Stromal cell of bone marrow (primary cell): Measurements from ENCODE around the gene TTC34.
"Not testable (repeated sequence)": the region's sequence is repeated elsewhere in the genome, so short reads cannot be mapped to it uniquely, and the experiment has no call there.

Experiments used
- DNase-seq: peaks from one replicate; pipeline ENCODE4 v3.0.0-alpha.2; 2012; ENCODE audit warnings: low read depth

TTC34 gene

DNA sequence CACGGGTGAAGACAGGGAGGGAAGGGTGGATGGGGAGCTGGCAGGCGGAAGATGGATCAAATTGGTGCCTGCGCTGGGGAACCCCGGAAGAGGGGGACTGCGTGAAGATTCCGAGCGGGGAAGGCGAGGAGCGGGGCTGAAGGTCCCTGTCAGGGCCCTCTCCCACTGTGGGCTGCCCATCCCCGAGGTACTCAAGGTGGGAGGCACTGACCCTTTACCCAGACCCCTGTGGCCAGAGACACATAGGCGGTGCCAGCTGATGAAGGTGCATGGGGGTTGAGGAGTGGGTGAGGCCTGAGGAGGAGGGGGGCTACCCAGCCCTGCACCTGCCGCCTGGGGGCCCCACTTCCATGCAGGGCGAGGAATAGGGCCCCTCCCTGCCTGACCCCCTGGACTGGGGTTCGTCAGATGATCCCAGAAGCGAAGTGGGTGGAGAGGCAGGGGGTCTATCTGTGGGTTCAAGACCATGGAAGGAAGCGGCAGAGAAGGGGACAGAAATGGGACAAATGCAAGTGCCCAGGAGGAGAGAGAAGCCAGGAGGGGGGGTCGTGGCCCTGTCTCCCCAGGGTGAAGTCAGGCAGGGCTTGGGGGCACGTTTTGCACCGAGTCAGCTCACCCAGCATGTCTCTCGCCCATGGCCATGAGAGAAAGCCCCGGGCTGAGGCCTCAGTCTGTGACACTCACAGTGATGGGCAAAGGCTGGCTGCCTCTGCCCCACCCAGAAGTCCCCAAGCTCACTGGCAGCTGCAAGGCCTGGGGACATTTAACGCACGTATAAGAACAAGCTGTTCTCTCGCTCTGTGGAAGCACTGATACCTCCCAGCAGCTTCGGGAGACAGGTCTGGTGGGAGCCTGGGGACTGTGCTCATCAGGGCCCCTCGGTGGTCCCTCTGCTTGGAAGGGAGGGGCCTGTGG is 161.6 kb downstream of the TTC34 start:
- DNase-seq = no peak

DNA sequence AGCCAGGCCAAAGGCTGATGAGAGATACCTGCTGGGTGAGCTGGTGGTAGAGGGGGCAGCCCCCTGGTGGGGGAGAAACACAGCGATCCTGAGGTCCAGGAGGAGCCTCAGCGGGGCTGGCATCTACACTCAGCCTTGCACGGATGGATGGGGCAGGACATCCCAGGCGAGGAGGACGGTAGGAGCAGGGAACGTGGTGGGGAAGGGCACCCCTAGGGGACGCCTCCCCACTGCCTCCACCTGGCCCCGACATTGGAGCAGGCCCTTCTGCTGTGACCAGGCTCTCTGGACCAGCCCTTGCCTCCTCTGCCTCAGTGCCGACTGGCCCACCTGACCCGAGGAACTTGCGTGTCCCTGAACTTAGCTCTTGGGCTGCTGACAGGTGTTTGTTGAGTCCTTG is 162.3 kb downstream of the TTC34 start:
- no peak for DNase-seq

DNA sequence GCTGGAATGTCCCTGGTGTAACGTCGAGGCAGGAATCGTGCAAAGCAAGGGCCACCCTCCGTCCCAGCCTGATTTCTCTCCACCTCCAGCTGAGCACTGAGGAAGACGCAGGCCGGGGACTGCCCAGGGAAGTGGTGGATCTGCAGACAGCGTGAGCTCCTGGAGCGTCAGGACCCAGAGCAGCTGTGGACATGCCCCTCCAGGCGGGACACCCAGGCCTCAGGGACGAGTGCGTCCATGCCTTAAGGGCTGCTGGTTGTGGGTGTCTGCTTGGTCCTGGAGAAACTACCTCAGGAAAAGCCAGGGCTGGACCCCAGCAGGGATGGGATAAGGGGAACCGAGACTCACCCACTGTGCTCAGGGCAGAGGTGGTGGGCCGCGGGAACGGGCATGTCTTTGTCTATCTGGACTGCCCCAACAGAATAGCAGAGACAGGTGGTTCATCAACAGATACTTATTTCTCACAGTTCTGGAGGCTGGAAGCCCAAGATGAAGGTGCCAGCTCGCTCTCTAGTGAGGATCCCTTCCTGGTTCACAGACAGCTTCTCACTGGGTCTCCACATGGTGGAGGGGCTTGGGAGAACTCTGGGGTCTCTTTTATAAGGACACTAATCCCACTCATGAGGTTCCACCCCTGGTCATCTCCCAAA is 162.9 kb downstream of the TTC34 start:
- no peak for DNase-seq

DNA sequence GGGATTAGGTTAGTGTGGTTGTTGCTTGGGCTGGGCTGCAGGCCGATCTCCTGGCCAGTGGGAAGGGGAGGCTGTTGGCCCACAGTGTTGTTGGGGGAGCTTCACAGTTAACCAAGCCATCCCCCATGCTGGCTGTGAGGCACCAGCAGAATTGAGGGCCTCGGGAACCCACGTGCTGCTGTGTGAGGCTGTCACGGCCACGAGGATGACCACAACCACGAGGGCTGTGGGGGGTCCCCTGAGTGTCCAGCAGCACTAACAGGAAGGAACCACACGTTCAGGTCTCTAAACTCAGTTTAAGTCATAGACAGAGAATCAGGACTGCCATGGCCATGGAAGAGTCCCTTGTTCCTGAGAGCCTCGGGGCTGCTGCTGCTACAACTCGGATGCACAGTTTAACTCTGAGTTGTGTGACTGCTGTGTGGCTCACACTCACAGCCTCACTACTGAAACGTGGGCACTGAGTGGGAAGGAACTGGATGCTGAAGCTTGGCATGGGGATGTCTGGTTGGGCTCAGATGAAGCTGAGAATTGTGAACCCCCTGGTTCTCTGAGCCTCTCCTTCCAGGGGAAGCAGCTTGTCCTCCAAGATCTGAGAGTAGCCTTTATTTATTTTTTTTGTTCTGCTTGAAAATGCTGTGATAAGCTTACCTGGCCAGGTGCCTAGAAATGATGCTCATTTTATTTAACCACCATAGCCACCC is 163.9 kb downstream of the TTC34 start:
- no peak for DNase-seq

DNA sequence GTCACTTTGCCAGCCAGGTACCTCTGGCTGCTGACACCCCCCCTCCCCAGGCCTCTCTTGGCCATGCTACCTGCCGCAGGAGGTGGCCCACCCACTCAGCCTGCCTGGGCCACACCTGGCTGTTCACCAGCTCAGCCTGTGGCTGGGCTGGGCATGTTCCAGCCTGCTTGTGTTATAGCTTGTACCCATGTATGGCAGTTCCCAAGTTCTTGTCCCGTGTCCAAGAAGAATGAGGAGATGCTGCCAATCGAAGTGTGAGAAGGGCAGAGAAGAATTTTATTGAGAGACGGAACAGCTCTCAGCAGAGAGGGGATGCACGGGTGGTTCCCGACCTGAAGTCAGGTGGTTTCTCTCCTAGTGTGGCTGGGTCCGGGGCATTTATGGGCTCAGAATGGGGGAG is 164.8 kb downstream of the TTC34 start:
- no peak for DNase-seq

DNA sequence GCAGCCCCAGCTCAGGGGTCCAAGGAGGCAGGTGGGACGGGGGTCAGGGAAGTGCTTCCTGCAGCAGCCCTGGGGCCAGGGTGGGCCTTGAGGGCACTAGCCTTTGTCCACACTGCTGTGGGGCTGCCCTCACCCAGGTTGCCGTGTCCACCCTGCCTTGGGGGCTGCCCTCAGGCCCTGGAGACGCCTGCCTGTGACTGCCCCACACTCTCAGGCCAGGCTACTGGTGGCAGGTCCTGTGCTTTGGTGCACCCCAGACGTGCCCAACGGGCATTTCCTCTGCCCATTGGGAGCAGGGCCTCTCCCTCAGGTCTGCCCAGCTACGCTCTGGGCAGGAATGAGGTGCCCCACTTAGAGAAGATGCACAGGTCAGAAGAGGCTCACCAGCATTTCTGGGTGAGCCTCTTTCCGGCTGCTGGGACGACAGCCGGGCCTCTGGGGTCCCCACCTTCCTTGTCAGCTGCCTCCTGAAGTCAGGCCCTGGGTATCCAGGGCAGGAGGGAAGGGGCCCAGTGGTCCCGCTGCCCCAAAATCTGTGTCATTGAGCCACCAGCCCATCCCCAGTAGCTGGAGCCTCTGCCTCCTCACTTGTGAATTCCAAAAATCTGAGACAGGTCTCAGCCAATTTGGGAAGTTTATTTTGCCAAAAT is 166.0 kb downstream of the TTC34 start:
- no peak for DNase-seq

DNA sequence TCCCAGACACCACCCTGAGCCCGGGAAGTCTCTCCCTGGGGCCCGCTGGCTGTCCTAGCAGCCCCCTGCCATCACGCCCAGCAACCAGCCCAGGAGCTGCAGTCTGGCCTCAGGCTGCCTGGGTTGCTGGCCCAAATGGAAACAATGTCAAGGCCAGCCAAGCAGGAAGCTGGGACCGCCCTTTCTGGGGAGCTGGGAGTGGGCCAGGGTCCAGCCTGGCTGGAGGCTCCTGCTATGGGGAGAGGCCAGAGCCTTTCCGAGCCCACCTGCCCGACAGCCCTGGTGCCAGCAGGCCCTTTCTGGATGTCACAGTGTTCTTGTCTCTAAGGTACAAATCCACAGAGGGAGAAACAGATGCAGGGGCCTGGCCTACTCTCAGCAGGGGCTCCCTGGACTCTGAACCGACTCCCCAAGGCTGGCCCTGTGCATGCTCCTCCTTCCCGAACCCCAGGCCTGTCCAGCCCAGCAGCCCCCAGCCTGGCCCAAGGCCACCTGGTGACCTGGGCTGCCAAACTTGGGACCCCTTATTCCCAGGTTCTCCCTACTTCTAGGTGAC is 167.5 kb downstream of the TTC34 start:
- no peak for DNase-seq

DNA sequence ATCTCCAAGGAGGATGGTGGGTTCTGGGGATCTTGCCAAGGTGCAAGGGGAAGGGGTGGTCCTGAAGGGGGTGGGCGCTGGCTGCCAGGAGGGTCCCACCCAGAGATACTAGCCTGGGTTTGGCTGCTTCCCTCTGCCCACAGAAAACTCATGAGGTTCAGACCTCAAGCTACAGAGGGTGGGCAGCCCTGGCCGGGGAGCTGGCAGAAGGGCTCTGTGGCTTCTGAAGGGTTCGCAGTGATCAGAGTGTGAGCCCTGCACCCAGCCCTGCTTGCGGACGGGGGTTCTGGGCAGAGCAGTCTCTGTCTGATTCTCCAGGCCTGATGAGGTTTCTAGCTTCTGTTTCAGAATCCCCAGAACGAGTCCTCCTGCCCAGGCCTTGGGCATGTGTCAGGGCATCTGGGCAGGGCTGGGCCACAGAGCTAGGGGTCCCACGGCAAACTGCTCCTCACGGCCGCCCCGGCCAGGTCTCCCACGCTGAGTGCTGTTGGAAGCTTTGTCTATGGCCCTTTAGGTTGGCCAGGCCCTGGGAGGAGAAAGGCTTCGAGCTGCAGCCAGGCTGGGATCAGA is 168.0 kb downstream of the TTC34 start:
- no peak for DNase-seq

DNA sequence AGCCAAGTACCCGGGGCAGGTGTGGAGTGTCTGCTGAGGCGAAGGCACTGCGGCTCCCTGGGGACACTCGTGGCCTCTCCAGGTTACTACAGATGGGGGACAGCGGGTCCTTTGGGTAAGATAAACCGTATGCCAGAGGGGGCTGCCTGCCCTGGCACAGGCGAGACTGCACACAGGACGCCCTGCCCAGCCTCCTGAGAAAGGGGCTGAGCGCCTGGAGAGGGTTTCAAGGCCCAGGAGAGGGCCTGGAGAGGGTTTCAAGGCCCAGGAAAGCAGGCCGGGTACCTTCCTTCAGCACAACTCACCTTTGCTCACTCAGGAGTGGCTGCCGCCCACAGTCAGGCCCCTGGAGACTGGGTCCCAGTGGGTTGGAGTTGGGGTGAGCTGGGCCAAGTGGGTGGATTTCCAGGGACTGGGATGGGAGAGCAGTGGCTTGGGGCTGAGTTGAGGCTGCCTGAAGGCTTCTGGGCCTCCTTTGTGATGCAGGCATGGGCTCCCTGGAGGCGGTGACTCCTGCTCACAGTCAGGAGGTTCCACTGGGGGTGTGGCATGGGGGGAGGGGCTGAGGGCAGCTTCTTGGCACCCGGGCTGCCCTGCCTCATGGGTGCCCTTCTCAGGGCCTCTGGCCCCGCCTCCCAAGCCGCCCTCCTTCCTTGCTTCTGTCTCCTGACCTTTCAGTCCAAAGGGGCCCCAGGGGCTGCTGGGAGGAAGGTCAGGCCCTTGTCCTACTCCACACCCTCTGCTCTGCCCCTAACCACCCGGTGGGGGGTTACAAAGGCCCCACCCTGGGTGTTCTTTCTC is 168.7 kb downstream of the TTC34 start, which contains the start of gene MMEL1:
TSS of gene MMEL1 (minus strand) at position 456 of the 801 bp plus-strand sequence. CDS start 3,532 bp downstream, outside the sequence.
- DNase-seq = no peak

DNA sequence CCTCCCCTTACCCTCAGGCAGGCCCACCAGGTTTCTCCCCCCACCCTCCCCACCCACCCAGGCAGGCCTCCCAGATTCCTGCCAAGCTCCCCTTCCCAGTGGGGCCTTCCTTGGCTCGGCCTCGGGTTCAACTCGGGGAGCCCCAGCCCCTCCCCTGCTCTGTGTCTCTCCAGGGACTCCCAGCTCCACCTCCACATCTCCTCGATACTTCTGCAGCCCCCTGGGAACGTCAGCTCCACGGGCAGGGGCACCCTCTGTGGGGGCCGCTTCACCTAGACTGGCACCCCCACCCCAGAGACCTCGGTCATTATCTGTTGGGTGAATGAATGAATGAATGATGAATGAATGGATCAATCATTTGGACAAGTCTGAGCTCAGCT is 169.5 kb downstream of the TTC34 start:
- DNase-seq = no peak

DNA sequence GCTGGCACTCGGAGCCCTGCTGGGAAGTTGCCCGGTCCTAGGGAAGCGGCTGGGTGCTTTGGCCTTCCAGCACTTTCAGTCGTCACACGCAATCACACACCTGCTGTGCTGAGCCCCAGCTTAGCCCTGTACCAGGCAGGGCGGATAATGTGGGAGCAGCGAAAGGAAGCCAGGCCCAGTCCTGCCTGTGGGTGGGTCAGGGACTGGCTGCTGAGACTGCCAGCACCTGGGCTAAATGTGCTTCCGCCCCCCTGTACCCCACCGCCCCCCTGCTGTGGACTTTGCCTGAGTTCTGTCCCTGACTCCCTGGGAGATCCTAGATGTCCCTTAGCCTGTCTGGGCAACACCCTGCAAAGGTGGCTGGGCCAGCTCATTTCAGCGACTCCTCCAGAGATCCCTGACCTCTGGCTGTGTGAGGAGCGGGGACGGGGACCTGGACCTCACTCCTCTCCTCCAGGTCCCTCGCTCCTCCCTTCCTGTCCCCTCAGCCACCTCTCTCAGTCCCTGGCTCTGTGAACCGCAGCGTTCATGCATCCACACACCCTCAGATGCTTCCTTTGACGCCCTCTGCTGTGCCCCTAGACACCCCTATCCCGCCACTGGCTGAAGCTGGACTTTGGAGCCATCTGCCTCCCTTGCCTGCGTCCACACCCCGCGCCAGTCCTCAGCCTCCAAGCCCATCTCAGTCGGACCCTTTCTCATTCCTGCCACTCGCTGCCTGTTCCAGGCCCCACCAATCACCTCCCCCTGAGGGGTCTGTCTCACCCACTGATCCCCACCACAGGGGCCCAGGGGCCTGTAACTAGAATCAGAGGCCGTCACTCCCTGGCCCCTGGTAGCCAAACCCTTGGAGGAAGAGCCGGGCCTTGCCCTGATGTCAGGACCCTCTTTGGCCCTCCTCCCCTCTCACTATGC is 170.1 kb downstream of the TTC34 start:
- no peak for DNase-seq

DNA sequence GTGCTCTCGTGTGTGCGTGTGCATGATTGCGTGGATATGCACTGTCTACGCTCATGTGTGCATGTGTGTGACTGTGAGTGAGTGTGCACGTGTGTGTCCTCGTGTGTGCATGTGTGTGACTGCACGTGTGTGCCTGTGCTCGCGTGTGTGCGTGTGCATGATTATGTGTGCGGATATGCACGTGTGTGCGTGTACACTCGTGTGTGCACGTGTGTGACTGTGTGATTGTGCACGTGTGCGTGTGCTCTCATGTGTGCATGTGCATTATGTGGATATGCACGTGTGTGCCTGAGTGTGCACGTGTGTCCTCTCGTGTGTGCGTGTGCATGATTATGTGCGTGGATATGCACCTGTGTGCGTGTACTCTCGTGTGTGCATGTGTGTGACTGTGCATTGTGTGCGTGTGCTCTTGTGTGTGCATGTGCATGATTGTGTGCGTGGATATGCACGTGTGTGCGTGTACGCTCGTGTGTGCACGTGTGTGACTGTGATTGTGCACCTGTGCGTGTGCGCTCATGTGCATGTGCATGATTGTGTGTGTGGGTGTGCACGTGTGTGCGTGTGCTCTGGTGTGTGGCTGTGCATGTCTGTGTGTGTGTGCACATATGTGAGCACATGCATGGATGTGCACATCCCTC is 170.9 kb downstream of the TTC34 start:
- DNase-seq = no peak

DNA sequence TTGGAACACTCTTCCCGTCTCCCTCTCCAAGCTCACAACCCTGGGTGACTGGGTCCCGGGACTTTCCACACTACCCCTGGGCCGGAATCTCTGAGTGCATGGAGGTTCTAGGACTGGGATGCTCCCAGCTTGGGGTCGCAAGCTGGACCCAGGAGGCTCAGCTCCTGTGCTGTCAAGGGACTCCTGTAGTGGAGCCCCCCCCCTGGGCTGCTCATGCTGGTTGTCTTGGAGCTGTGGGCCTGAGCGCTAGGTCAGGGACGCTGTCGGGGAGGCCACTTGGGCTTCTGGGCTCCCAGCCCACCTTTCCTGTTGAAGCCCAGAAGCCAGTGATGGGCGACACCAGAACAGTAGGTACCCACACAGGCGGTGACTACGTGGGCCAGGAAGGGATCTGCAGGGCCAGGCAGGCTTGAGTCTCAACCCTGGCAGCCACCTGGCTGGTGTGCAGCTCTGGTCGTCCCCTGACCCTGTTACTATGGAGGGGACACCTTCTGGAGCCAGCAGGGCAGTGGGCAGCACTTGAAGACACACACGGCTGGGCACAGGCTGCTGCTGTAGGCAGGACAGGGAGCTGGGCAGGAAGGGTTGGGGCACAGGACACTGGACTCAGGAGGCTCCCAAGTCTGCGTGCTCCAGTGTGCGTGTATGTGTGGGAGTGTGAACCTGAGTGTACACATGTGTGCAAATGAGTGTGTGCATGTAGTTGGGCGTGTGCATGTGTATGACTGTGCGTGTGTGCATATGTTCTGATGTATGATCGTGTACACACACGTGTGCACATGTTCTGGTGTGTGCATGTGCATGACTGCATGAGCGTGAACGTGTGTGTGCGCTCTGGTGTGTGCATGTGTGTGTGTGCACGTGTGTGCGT is 171.6 kb downstream of the TTC34 start:
- no peak for DNase-seq

DNA sequence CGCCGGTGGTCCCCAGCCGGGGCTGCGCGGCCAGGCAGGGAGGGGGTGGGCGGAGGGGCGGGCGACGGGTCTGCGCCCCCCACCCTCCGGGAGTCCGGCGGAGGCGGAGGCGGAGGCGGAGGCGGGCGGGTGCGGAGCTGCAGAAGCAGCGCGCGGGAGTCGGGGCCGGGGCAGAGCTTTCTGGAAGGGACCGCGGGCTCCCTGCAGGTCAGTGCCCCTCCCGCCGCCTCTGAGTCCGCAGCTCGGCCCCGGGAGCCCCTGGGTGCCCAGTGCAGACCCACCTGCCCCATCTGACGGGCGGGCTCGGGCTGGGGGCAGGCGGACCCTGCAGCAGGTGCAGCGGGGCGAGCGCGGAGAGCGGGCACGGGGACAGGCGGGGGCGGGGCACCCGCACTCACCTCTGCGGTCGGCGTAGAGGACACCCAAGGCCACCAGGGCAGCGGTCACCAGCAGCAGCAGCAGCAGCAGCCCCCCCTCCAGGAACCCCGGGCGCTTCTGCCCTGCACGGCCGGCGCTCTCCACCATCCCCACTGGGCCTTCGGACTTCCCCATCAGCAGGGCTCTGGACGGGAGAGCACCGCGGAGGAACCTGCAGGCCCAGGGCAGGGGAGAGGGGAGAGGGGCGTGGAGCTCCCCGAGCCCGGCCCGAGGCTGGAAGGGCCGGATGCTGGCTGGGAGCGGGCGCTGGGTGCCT is 172.4 kb downstream of the TTC34 start:
- no peak for DNase-seq

DNA sequence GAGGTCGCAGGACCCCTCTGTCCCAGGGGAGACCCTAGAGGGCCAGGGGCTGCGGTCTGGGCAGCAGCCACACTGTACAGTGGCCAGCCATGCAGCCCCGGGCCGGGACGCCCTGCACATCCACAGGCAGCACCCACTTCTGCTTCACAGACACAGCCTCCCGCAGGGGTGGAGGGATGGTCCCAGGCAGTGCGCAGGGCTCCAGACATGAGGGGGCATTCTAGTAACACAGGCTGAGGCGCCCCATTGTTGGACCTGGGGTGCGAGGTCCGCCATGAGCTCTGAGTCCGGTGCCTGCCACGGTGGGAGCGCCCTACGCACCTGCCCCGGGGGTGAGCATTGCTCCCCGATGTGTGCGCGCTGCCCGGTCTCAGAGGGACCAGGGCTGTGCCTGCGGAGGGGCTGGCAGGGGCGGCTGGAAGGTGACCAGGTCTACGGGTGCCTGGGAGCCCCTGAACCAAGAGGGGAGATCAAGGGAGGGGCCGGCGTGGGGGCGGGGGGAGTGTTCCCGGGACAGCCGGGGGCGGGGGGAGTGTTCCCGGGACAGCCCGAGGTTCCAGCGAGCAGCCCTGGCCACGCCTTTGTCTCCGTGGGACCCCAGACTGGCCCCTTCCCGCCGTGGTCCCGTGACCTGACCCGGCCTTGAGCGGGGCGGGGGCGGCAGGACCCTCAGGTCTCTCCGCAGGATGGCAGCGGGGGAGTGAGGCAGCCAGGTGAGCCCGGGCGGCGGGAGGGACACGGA is 173.1 kb downstream of the TTC34 start:
- DNase-seq = no peak

DNA sequence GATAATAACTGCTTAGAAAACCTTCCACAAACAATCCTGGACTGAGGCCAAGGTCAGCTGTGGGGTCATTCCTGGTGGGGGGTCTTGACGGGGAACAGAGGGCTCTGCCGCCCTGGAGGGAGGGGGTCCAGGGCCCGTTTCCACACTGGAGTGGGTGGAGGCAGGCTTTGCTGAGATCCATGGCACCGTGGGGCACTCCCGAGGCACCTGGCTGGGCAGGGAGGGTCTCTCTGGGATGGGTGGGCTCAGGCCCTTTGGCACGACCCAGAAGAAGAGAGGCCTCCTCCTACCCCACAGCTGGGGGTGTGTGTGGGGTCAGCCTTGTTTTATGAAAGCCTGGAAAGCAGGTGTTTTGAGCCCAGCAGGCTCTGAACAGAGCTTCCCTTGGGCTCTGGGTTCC is 173.7 kb downstream of the TTC34 start:
- no peak for DNase-seq

DNA sequence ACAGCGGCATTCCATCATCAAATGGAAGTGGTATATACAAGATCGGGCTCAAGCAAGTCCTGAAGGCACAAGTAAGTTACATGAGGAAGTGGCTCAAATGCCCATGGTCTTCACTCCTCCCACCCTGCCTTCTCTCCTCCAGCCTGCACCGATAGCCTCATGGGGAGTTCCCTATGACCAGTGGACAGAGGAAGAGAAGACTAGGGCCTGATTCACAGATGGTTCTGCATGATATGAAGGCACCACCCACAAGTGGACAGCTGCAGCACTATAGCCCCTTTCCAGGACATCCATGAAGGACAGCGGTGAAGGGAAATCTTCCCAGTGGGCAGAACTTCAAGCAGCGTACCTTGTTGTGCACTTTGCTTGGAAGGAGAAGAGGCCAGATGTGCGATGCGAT is 175.7 kb downstream of the TTC34 start:
- not testable (repeated sequence) for DNase-seq
